GM19099 (cell line): ENCODE results near the gene CNIH3.

ENCODE experiments used
- POLR2A ChIP-seq: IDR thresholded peaks from 3 replicates; pipeline ENCODE4 v1.6.1; 2011; ENCODE audit warnings: low read depth; ENCODE audit not compliant: insufficient read length; ENCODE audit errors: extremely low read depth

Gene CNIH3

GRCh38 chr1:224629965-224630364, 13.8 kb downstream of the CNIH3 start:
- no peak for TF ChIP-seq POLR2A

- no peak for TF ChIP-seq POLR2A
Observed at GRCh38 chr1:224631462-224632115, 15.5 kb downstream of the CNIH3 start.

- TF ChIP-seq POLR2A = no peak
Observed at GRCh38 chr1:224632381-224632871, 16.3 kb downstream of the CNIH3 start.

GRCh38 chr1:224632921-224633321, 16.8 kb downstream of the CNIH3 start:
- TF ChIP-seq POLR2A = no peak

DNA sequence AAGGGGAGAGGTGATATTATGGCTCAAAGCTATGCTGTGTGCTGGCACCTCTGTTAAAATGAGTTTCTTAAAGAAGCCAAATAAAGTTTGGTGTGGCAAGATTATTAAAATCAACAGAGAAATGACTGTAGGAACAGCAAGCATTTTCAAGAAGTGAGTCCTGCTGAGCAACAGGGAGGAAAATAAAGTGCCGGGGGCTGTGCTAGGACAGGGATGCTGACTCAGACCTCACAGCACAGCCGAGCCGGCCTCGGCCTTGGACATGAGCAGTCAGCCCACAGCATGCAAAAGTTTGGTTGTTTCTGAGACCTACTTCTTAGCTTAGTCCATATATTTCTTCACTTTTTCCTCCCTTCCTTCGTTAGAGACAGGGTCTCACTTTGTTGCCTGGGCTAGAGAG, 19.2 kb downstream of the CNIH3 start:
- no peak for TF ChIP-seq POLR2A

DNA sequence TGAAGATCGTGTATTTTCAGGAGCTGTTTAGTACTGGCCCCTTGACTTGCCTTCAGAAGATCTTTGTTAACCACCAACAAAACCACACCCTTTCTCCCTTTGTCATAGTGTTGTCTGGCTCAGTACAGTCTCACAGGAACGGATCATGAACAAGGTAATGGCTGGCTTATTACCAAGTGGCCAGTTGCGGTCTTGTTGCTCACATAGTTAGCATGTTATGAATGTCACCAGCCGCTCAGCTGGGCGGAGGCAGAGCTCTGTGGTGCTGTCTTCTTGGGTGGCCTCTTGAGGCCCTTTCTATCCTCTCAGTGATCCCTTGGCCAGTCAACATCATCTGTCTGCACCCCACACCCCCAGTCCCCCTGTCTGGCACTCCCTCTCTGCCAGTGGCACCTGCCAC, 21.4 kb downstream of the CNIH3 start:
- TF ChIP-seq POLR2A = no peak

DNA sequence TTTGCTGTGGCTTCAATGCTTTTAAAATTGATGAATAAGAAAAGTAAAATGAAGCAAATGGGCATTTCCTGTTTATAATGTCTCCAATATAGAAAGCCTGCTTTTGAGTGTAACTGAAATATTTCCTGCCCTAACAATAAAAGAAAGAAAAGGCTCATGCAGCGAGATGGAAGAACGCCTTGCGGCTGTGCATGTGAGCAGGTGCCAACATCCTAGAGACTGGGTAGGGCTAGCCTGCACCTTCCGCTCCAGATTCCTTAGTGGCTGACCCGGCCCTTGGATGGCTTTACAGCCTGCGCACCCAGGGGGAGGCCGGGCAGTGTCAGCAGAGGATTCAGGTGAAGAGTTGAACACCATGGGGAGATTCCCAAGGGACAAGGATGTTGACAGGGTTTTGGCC, 21.8 kb downstream of the CNIH3 start:
- no peak for TF ChIP-seq POLR2A

GRCh38 chr1:224639426-224639975, 23.4 kb downstream of the CNIH3 start:
- TF ChIP-seq POLR2A = no peak

- no peak for TF ChIP-seq POLR2A
Observed at GRCh38 chr1:224640018-224640417, 23.9 kb downstream of the CNIH3 start.

- no peak for TF ChIP-seq POLR2A
Observed at GRCh38 chr1:224640587-224640986, 24.5 kb downstream of the CNIH3 start.

DNA sequence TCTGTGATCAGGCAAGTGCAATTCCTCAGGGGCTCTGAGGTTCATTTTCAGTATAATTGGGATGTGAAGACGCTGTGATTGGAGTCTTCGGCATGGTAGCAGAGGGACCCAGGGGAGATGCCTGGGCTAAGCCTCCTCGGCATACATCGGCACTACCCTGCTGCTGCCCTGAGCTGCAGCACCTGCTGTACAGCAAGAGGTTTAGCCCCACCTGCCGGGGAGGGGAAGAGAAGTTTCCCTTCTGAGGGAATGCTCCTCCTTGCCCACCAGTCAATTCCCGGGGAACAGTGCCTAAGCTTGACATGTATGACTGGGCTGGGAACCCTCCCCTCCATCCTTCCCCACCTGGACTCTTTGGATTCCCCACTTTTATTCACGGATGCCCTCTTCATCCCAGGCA, 24.9 kb downstream of the CNIH3 start:
- TF ChIP-seq POLR2A = no peak

- TF ChIP-seq POLR2A = no peak
Observed at GRCh38 chr1:224643653-224644052, 27.5 kb downstream of the CNIH3 start.

GRCh38 chr1:224644553-224645154, 28.5 kb downstream of the CNIH3 start:
- TF ChIP-seq POLR2A = no peak

GRCh38 chr1:224647449-224647848, 31.3 kb downstream of the CNIH3 start:
- no peak for TF ChIP-seq POLR2A

- no peak for TF ChIP-seq POLR2A
Observed at GRCh38 chr1:224650290-224650689, 34.2 kb downstream of the CNIH3 start.

GRCh38 chr1:224651188-224651587, 35.1 kb downstream of the CNIH3 start:
- TF ChIP-seq POLR2A = no peak
